ENCODE results near the gene PPFIA2. TPM values are rescaled to one million over a fixed set of nuclear protein-coding genes. Genes with fewer than 3 reads are reported as not detected.

Gene PPFIA2
- total RNA-seq, 1 experiment from 2014 or later, result not detected

DNA sequence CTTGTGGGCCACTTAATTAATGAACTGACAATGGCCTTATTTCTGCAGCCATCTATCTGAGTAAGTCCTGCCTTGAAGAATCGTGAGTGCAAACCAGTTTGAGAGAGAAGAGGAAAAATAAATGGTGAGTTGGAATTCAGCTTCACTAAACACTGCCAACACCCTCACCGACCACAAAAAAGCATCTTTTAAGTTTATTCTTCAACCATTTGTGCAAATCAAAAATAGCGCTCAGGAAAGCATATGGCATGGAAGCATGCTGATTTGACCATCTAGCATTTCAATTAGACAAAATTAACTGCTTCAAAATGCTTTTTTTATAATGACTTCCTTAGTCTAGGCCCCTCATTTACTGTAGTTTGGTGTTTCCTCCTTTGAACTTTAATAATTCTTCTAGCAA is 294.0 kb downstream of the PPFIA2 start:
- no peaks in the 10 kb centered on the region for H3K4me1 Mint-ChIP-seq (ENCODE audit: low read depth, unreplicated experiment)
- no peaks in the 10 kb centered on the region for H3K27me3 Mint-ChIP-seq (ENCODE audit: insufficient read depth, unreplicated experiment)
- Histone ChIP-seq H3K9me3 (no peaks in the 10 kb centered on the region), H3K27me3 (replicated peaks; ENCODE audit: control insufficient read depth, insufficient read depth, low read length) (no peaks in the 10 kb centered on the region), H3K4me3 (ENCODE audit: low read depth, low read length) (no peak overlapping the region), H3K36me3 (ENCODE audit: control insufficient read depth, insufficient read depth, low read length) (no peaks in the 10 kb centered on the region), H3K4me1 (no peaks in the 10 kb centered on the region)
- H3K9me3 Mint-ChIP-seq (ENCODE audit: unreplicated experiment), result no peaks in the 10 kb centered on the region
- no TSS peak for BruUV-seq (replicated peaks)
- H3K36me3 Mint-ChIP-seq (ENCODE audit: insufficient read depth, unreplicated experiment), result no peaks in the 10 kb centered on the region
- DNase-seq, result no peak
- intact Hi-C loops (cut with micrococcal nuclease; ENCODE audit: unreplicated experiment), result no loop called here
- no peak overlapping the region for H3K27ac Mint-ChIP-seq (ENCODE audit: unreplicated experiment)
- H3K4me3 Mint-ChIP-seq (ENCODE audit: unreplicated experiment), result no peak overlapping the region
- POLR2A ChIA-PET, result no interaction called here
- TF ChIP-seq, protein P1, sequence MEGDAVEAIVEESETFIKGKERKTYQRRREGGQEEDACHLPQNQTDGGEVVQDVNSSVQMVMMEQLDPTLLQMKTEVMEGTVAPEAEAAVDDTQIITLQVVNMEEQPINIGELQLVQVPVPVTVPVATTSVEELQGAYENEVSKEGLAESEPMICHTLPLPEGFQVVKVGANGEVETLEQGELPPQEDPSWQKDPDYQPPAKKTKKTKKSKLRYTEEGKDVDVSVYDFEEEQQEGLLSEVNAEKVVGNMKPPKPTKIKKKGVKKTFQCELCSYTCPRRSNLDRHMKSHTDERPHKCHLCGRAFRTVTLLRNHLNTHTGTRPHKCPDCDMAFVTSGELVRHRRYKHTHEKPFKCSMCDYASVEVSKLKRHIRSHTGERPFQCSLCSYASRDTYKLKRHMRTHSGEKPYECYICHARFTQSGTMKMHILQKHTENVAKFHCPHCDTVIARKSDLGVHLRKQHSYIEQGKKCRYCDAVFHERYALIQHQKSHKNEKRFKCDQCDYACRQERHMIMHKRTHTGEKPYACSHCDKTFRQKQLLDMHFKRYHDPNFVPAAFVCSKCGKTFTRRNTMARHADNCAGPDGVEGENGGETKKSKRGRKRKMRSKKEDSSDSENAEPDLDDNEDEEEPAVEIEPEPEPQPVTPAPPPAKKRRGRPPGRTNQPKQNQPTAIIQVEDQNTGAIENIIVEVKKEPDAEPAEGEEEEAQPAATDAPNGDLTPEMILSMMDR (IDR thresholded peaks at IDR 0.05; ENCODE audit: insufficient read depth in 1 of 2, low read depth in 1 of 2, low read length in 1 of 2, severe bottlenecking in 1 of 2, unreplicated experiment in 1 of 2), result no peak
- CTCF ChIA-PET, result no interaction called here

DNA sequence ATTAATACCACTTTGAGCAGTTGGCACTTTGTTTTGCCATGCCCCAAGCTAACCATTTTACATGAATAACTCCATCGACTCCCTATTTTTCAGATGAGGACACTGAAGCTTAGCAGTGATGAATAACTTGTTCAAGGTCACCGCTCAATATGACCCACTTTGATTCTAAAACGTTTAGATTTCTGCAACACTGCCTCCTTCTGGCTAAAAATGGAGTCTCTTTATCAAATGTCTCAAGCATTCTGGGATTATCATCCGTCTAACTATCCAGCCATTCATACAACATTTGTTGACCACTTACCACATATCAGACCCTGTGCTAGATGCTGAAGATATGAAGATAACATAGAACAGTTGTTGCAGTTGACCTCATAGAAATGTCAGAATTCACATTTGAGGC is 298.0 kb downstream of the PPFIA2 start:
- TF ChIP-seq, protein P1 (IDR thresholded peaks at IDR 0.05; ENCODE audit: insufficient read depth in 1 of 2, low read depth in 1 of 2, low read length in 1 of 2, severe bottlenecking in 1 of 2, unreplicated experiment in 1 of 2), result peak in 1 of 2 experiments; percentile 23
- Mint-ChIP-seq H3K27ac (ENCODE audit: unreplicated experiment) (no peak overlapping the region), H3K27me3 (ENCODE audit: insufficient read depth, unreplicated experiment) (no peaks in the 10 kb centered on the region), H3K4me1 (ENCODE audit: low read depth, unreplicated experiment) (no peaks in the 10 kb centered on the region), H3K36me3 (ENCODE audit: insufficient read depth, unreplicated experiment) (no peaks in the 10 kb centered on the region), H3K9me3 (ENCODE audit: unreplicated experiment) (no peaks in the 10 kb centered on the region), H3K4me3 (ENCODE audit: unreplicated experiment) (no peak overlapping the region)
- Histone ChIP-seq H3K4me1 (no peaks in the 10 kb centered on the region), H3K4me3 (ENCODE audit: low read depth, low read length) (no peak overlapping the region), H3K36me3 (ENCODE audit: control insufficient read depth, insufficient read depth, low read length) (no peaks in the 10 kb centered on the region), H3K27me3 (replicated peaks; ENCODE audit: control insufficient read depth, insufficient read depth, low read length) (no peaks in the 10 kb centered on the region), H3K9me3 (no peaks in the 10 kb centered on the region)
- BruUV-seq (replicated peaks), result no TSS peak
- ChIA-PET POLR2A (no interaction called here), CTCF (no interaction called here)
- intact Hi-C loops (cut with micrococcal nuclease; ENCODE audit: unreplicated experiment), result no loop called here
- DNase-seq, result no peak

DNA sequence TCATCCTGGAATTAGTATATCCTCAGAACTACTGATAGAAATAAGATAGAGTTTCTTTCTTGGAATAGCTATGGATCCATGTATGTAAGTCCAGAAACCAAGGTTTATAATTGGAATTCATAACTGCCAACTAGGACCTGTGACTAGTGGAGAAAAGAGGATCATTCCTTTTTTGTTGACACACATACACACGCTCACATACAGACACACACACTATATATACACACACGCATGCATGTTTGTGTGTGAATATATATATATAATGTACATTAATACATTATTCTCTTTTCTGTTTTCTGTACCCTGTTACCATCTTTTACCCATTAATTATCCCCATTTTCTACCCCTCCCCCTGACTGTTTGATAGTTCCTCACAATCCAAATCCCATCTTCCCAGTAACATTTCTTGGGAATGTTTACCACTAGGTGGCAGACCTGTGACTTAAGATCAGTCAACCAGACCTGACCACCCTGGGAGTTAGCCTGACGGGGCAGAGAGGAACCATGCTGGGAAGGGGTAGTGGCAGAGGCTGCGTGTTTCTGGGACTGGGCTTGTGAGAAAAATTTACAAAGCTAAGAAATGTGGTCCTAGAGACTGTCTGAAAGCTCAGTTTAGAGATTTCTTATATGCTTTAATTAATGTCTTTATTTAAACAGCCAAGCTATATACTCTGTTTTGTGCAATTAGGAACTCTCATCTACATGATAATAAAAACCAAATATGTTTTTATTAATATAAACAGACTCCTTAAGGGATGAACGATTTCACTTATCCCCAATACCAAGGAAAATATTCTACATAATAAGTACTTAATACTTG is 308.0 kb downstream of the PPFIA2 start:
- no peak overlapping the region for H3K27ac Mint-ChIP-seq (ENCODE audit: unreplicated experiment)

More for the DNA sequence above, 308.0 kb downstream of the PPFIA2 start:
- peak; percentile 46 to 67 for DNase-seq
- TF ChIP-seq, protein P1 (IDR thresholded peaks at IDR 0.05; ENCODE audit: insufficient read depth in 1 of 2, low read depth in 1 of 2, low read length in 1 of 2, severe bottlenecking in 1 of 2, unreplicated experiment in 1 of 2), result peak; percentile 43 to 71
- H3K4me3 Mint-ChIP-seq (ENCODE audit: unreplicated experiment), result no peak overlapping the region
- H3K36me3 ChIP-seq (ENCODE audit: control insufficient read depth, insufficient read depth, low read length), result no peaks in the 10 kb centered on the region
- peaks cover 3% of the 10 kb centered on the region for H3K27me3 Mint-ChIP-seq (ENCODE audit: insufficient read depth, unreplicated experiment)
- no peaks in the 10 kb centered on the region for H3K4me1 Mint-ChIP-seq (ENCODE audit: low read depth, unreplicated experiment)
- H3K9me3 Mint-ChIP-seq (ENCODE audit: unreplicated experiment), result no peaks in the 10 kb centered on the region
- POLR2A ChIA-PET, result no interaction called here
- H3K4me3 ChIP-seq (ENCODE audit: low read depth, low read length), result no peak overlapping the region
- H3K9me3 ChIP-seq, result no peaks in the 10 kb centered on the region
- no TSS peak for BruUV-seq (replicated peaks)
- no peaks in the 10 kb centered on the region for H3K4me1 ChIP-seq
- no peaks in the 10 kb centered on the region for H3K36me3 Mint-ChIP-seq (ENCODE audit: insufficient read depth, unreplicated experiment)
- CTCF ChIA-PET, result interaction anchor here (0.6 to 1.0 kb wide), 2 partner anchors 13 to 176 kb away, joined by 3 to 4 read pairs; no protein-coding TSS in a partner anchor
- intact Hi-C loops (cut with micrococcal nuclease; ENCODE audit: unreplicated experiment), result loop anchor here (1.0 kb wide), 1 partner anchor 176 kb away; no protein-coding TSS in a partner anchor
- no peaks in the 10 kb centered on the region for H3K27me3 ChIP-seq (replicated peaks; ENCODE audit: control insufficient read depth, insufficient read depth, low read length)
